ENCODE results near the gene VPREB1. TPM values are rescaled to one million over a fixed set of nuclear protein-coding genes. Genes with fewer than 3 reads are reported as not detected.
"Not testable (repeated sequence)": the region's sequence is repeated elsewhere in the genome, so short reads cannot be mapped to it uniquely, and the experiment has no call there.

The VPREB1 gene
- total RNA-seq, 4 donors from 2014 or later: not detected

GRCh38 chr22:22270036-22270676 lies 25.6 kb downstream of the VPREB1 start:
- H3K4me1 ChIP-seq; H3K9me3 ChIP-seq; H3K4me3 ChIP-seq; H3K27ac ChIP-seq; H3K36me3 ChIP-seq; DNase-seq (ENCODE audit: low spot score in 2 of 2); H3K27me3 ChIP-seq: not testable (repeated sequence)
- WGBS, 2 donors: 72 to 87% methylated on average over 6 to 7 of the region's 7 CpGs

- H3K27me3 ChIP-seq, H3K36me3 ChIP-seq: not testable (repeated sequence)
These were observed 32.8 kb downstream of the VPREB1 start for GRCh38 chr22:22277423-22277822.

DNA sequence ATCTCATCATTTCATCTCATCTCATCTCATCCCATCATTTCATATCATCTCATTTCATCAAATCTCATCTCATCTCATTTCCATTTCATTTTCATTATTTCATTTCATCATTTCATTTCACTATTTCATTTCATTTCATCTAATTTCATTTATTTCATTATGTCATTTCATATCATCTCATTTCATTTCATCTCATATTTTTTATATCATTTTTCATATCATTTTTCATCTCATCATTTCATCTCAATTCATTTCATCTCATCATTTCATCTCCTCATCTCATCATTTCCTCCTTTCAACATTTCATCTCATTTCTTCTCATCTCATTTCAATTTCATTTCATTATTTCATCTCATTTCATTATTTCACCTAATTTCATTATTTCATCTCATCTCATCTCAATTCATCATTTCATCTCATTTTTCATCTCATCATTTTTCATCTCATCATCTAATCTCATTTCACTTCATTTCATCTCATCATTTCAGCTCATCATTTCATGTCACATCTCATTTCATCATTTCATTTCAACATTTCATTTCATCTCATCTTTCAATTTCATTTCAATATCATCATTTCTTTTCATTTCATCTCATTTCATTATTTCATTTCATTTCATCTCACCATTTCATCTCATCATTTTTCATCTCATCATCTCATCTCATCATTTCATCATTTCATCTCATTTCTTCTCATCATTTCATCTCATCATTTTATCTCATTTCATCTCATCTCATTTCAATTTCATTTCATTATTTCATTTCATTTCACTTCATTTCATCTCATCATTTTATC lies 40.6 kb downstream of the VPREB1 start:
- H3K4me3 ChIP-seq; H3K27ac ChIP-seq; H3K9me3 ChIP-seq; DNase-seq (ENCODE audit: low spot score in 2 of 2); H3K4me1 ChIP-seq; H3K36me3 ChIP-seq; H3K27me3 ChIP-seq: not testable (repeated sequence)

More at GRCh38 chr22:22277423-22277822, 32.8 kb downstream of the VPREB1 start:
- not testable (repeated sequence) for DNase-seq (ENCODE audit: low spot score in 2 of 2); H3K4me3 ChIP-seq; H3K27ac ChIP-seq; H3K9me3 ChIP-seq; H3K4me1 ChIP-seq
- WGBS, 2 donors: 94% methylated on average over 4 of the region's 4 CpGs; no CpG with 5 or more reads in 1 of the 2 donors

DNA sequence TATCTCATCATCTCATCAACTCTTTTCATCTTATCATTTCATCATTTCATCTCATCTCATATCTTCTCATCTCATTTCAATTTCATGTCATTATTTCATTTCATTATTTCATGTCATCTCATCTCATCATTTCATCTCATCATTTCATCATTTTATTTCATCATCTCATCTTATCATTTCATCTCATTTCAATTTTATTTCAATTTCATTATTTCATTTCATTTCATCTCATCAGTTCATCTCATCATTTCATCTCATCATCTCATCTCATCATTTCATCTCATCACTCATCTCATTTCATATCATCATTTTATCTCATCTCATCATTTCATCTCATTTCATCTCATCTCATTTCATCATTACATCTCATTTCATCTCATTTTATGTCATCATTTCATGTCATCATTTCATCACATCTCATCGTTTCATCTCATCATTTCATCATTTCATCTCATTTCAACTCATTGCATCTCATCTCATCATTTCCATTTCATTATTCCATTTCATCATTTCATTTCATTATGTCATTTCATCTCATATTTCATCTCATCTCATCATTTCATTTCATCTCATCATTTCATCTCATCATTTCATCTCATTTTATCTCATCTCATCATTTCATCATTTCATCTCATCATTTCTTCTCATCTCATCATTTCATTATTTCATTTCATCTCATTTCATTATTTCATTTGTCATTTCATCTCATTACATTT lies 42.0 kb downstream of the VPREB1 start:
- WGBS, 2 donors: 100% methylated on average over 1 of the region's 1 CpG; no CpG with 5 or more reads in 1 of the 2 donors

GRCh38 chr22:22287106-22287626 lies 42.6 kb downstream of the VPREB1 start:
- H3K27ac ChIP-seq; H3K4me1 ChIP-seq; H3K4me3 ChIP-seq; DNase-seq (ENCODE audit: low spot score in 2 of 2); H3K27me3 ChIP-seq; H3K9me3 ChIP-seq: not testable (repeated sequence)
- peaks cover 0 to 24% (median 0%) of the 10 kb centered on the region in 3 donors for H3K36me3 ChIP-seq
- WGBS, 2 donors: 96 to 98% methylated on average over 5 of the region's 5 CpGs

More for the DNA sequence above, 42.0 kb downstream of the VPREB1 start:
- not testable (repeated sequence) for H3K27ac ChIP-seq; H3K4me3 ChIP-seq; DNase-seq (ENCODE audit: low spot score in 2 of 2); H3K27me3 ChIP-seq; H3K4me1 ChIP-seq; H3K9me3 ChIP-seq
- H3K36me3 ChIP-seq: peaks cover 0 to 18% (median 0%) of the 10 kb centered on the region in 3 donors

DNA sequence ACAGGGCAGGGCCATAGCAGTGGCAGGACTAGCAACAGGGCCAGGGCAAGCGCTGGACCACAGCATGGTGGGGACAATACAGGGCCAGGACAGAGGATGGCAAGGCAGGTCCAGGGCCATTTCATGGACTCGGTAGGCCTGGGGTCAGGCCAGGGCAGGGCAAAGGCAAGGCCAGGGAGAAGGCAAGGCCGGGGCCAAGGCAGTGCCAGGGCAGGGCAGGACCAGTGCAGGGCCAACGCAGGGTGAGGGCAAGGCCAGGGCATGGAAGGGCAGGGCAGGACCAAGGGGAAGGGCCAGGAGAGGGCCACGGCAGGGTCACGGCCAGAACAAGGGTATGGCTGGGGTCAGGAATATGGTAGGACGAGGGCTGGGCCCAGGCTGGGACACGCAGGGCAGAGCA lies 45.1 kb downstream of the VPREB1 start:
- not testable (repeated sequence) for H3K4me1 ChIP-seq; H3K4me3 ChIP-seq; H3K27me3 ChIP-seq; H3K9me3 ChIP-seq; H3K27ac ChIP-seq; DNase-seq (ENCODE audit: low spot score in 2 of 2)
- 88 to 93% methylated on average over 4 to 7 of the region's 8 CpGs for WGBS, 2 donors
- H3K36me3 ChIP-seq: peaks cover 0 to 45% (median 0%) of the 10 kb centered on the region in 3 donors

DNA sequence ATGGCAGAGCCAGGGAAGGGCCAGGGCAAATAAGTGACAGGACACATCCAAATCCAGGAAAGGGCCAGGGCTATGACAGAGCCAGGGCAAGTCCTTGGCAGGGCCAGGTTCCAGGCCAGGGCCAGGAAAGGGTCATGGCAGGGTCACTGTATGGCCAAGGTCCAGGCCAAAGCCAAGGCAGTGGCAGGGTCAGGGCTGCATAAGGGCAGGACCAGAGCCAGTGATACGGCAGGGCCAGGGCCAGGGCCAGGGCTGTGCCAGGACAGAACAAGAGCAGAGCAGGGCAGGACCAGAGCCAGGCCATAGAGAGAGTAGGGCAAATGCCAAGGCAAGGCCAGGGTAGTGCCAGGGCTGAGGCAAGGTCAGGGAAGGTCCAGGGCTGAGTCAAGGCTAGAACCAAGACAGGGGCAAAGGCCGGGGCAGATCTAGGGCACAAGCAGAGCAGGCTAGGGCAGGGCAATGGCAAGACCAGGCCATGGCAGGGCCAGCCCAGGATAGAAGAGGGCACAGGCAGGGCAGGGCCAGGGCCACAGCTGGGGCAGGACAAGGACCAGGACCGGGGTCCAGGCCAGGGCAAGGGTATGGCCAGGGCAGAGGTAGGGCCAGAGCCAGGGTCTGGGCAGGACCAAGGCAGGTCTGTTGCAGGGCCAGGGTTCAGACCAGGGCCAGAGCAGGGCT lies 46.7 kb downstream of the VPREB1 start:
- 81 to 86% methylated on average over 3 of the region's 3 CpGs for WGBS, 2 donors
- H3K36me3 ChIP-seq: peaks cover 0 to 52% (median 0%) of the 10 kb centered on the region in 3 donors
- not testable (repeated sequence) for H3K27me3 ChIP-seq; H3K4me3 ChIP-seq; H3K27ac ChIP-seq; H3K9me3 ChIP-seq; DNase-seq (ENCODE audit: low spot score in 2 of 2); H3K4me1 ChIP-seq

DNA sequence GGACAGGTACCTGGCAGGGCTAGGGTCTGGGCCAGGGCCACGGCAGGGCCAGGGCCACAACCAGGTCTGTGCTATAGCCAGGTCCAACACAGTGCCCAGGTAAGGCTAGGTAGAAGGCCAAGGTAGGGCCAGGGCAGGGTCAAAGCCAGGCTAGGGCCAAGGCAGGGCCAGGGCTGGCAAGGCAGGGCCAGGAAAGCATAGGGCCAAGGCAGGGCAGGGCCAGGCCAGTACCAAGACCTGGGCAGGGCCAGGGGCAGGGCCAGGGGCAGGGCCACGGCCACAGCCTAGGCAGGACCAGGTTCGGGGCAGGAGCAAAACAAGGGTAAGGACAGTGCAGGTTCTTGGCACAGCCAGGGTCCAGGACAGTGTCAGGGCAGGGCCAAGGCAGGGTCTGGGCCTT lies 48.1 kb downstream of the VPREB1 start:
- DNase-seq (ENCODE audit: low spot score in 2 of 2); H3K27me3 ChIP-seq; H3K4me3 ChIP-seq; H3K9me3 ChIP-seq; H3K27ac ChIP-seq; H3K4me1 ChIP-seq: not testable (repeated sequence)
- 84 to 95% methylated on average over 3 of the region's 3 CpGs for WGBS, 2 donors
- H3K36me3 ChIP-seq: peaks cover 0 to 52% (median 0%) of the 10 kb centered on the region in 3 donors

DNA sequence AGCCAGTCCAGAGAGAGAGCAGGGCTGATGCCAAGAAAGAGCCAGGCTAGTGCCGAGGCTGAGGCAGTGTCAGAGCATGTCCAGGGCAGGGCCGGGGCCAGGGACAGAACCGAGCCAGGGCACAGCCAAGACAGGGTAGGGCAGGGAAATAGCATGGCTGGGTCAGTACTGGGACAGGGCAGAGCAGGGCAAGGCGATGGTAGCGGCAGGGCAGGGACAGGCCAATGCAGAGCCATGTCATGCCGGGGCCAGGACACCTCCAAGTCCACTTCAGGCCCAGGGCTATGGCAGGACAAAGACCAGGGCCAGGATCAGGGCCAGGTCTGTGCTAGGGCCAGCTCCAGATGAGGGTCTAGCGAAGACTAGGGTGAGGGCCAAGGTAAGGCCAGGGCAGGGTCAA lies 48.9 kb downstream of the VPREB1 start:
- not testable (repeated sequence) for H3K4me1 ChIP-seq; H3K9me3 ChIP-seq; H3K4me3 ChIP-seq; H3K27me3 ChIP-seq; DNase-seq (ENCODE audit: low spot score in 2 of 2); H3K27ac ChIP-seq
- WGBS, 2 donors: 94 to 98% methylated on average over 7 of the region's 7 CpGs
- peaks cover 0 to 49% (median 0%) of the 10 kb centered on the region in 3 donors for H3K36me3 ChIP-seq

- H3K4me3 ChIP-seq; H3K27me3 ChIP-seq; H3K27ac ChIP-seq; H3K9me3 ChIP-seq; DNase-seq (ENCODE audit: low spot score in 2 of 2); H3K4me1 ChIP-seq: not testable (repeated sequence)
- peaks cover 0 to 46% (median 0%) of the 10 kb centered on the region in 3 donors for H3K36me3 ChIP-seq
- WGBS, 2 donors: 93 to 95% methylated on average over 7 to 13 of the region's 13 CpGs
These were observed 50.1 kb downstream of the VPREB1 start for GRCh38 chr22:22294641-22295040.

All from tibial nerve (tissue), 4 donors.